Esophagus squamous epithelium (tissue), 4 donors: ENCODE measurements around the gene GAB4.

Experiments used
- CTCF ChIP-seq, 6 experiments: fragments of 450-650 bp in 4 of 6; fragments of 200-600 bp in 2 of 6; sonication (generic) in 2 of 6; IDR thresholded peaks; one replicate each; pipeline ENCODE4 v1.5.1; 2016 to 2019; ENCODE audit warnings: antibody characterized with exemption in 6 of 6, mild to moderate bottlenecking in 4 of 6, moderate library complexity in 4 of 6
- POLR2A ChIP-seq, 4 donors: fragments of 450-650 bp; IDR thresholded peaks; one replicate each; pipeline ENCODE4 v1.6.1; 2017; ENCODE audit warnings: antibody characterized with exemption in 4 of 4, mild to moderate bottlenecking in 4 of 4, moderate library complexity in 3 of 4

- no peak for TF ChIP-seq POLR2A (IDR thresholded peaks at IDR 0.05)
- no peak for TF ChIP-seq CTCF (IDR thresholded peaks at IDR 0.05)
Observed at GRCh38 chr22:16957781-16958180, 50.2 kb downstream of the GAB4 start.
